Measurements from ENCODE around the gene COL6A1.

The COL6A1 gene

GRCh38 chr21:46051379-46051770, 69.8 kb downstream of the COL6A1 start:
- Histone ChIP-seq H3K27me3 (ENCODE audit: insufficient read depth, low read length) (no peaks in the 10 kb centered on the region), H4K20me1 (ENCODE audit: insufficient read depth, low read length) (no peaks in the 10 kb centered on the region), H3K27ac (ENCODE audit: low read depth, low read length, poor library complexity, severe bottlenecking) (no peak overlapping the region), H3K4me3 (ENCODE audit: low read depth, low read length, poor library complexity, severe bottlenecking) (no peak overlapping the region), H3K9me2 (ENCODE audit: low read depth, low read length) (no peaks in the 10 kb centered on the region), H3K4me1 (ENCODE audit: insufficient read depth, low read length, severe bottlenecking) (no peaks in the 10 kb centered on the region), H3K9ac (ENCODE audit: low read length) (no peak overlapping the region), H3K36me3 (ENCODE audit: insufficient read depth, low read length) (no peaks in the 10 kb centered on the region), H3K79me2 (ENCODE audit: insufficient read depth, low read length) (no peaks in the 10 kb centered on the region), H3F3A (ENCODE audit: insufficient read depth, low read length) (no peaks in the 10 kb centered on the region), H2AFZ (ENCODE audit: low read length) (no peak overlapping the region), H3K4me2 (ENCODE audit: low read length) (no peak overlapping the region), H3K9me3 (ENCODE audit: low read length) (no peaks in the 10 kb centered on the region)
- TF ChIP-seq EZH2 (IDR thresholded peaks at IDR 0.05; ENCODE audit: borderline replicate concordance, low read length): no peak
- TF ChIP-seq CTCF (IDR thresholded peaks at IDR 0.05; ENCODE audit: low read length): no peak

- H3K4me2 ChIP-seq (ENCODE audit: low read length): no peak overlapping the region
- H3F3A ChIP-seq (ENCODE audit: insufficient read depth, low read length): no peaks in the 10 kb centered on the region
- H4K20me1 ChIP-seq (ENCODE audit: insufficient read depth, low read length): no peaks in the 10 kb centered on the region
- H3K9me2 ChIP-seq (ENCODE audit: low read depth, low read length): no peaks in the 10 kb centered on the region
- H3K79me2 ChIP-seq (ENCODE audit: insufficient read depth, low read length): no peaks in the 10 kb centered on the region
- H3K36me3 ChIP-seq (ENCODE audit: insufficient read depth, low read length): no peaks in the 10 kb centered on the region
- no peak overlapping the region for H3K4me3 ChIP-seq (ENCODE audit: low read depth, low read length, poor library complexity, severe bottlenecking)
- no peaks in the 10 kb centered on the region for H3K27me3 ChIP-seq (ENCODE audit: insufficient read depth, low read length)
- H3K4me1 ChIP-seq (ENCODE audit: insufficient read depth, low read length, severe bottlenecking): no peaks in the 10 kb centered on the region
- H3K9me3 ChIP-seq (ENCODE audit: low read length): no peaks in the 10 kb centered on the region
- H3K27ac ChIP-seq (ENCODE audit: low read depth, low read length, poor library complexity, severe bottlenecking): no peak overlapping the region
- TF ChIP-seq CTCF (IDR thresholded peaks at IDR 0.05; ENCODE audit: low read length) (no peak), EZH2 (IDR thresholded peaks at IDR 0.05; ENCODE audit: borderline replicate concordance, low read length) (no peak)
- no peak overlapping the region for H3K9ac ChIP-seq (ENCODE audit: low read length)
- no peak overlapping the region for H2AFZ ChIP-seq (ENCODE audit: low read length)
These were observed 70.5 kb downstream of the COL6A1 start for GRCh38 chr21:46051821-46052675.

GRCh38 chr21:46052703-46053651, 71.4 kb downstream of the COL6A1 start:
- Histone ChIP-seq H3K4me3 (ENCODE audit: low read depth, low read length, poor library complexity, severe bottlenecking) (no peak overlapping the region), H3K36me3 (ENCODE audit: insufficient read depth, low read length) (no peaks in the 10 kb centered on the region), H3K4me2 (ENCODE audit: low read length) (no peak overlapping the region), H2AFZ (ENCODE audit: low read length) (no peak overlapping the region), H3K79me2 (ENCODE audit: insufficient read depth, low read length) (no peaks in the 10 kb centered on the region), H4K20me1 (ENCODE audit: insufficient read depth, low read length) (no peaks in the 10 kb centered on the region), H3K4me1 (ENCODE audit: insufficient read depth, low read length, severe bottlenecking) (no peaks in the 10 kb centered on the region), H3K9ac (ENCODE audit: low read length) (no peak overlapping the region), H3K9me2 (ENCODE audit: low read depth, low read length) (no peaks in the 10 kb centered on the region), H3K27ac (ENCODE audit: low read depth, low read length, poor library complexity, severe bottlenecking) (no peak overlapping the region), H3K9me3 (ENCODE audit: low read length) (no peaks in the 10 kb centered on the region), H3F3A (ENCODE audit: insufficient read depth, low read length) (no peaks in the 10 kb centered on the region), H3K27me3 (ENCODE audit: insufficient read depth, low read length) (no peaks in the 10 kb centered on the region)
- TF ChIP-seq CTCF (IDR thresholded peaks at IDR 0.05; ENCODE audit: low read length) (no peak), EZH2 (IDR thresholded peaks at IDR 0.05; ENCODE audit: borderline replicate concordance, low read length) (no peak)
